Left ventricle myocardium superior (tissue), 1 donor: ENCODE results near the gene TECPR2. TPM values are rescaled to one million over a fixed set of nuclear protein-coding genes. Genes with fewer than 3 reads are reported as not detected.

Experiments used
- ATAC-seq: fragments of 200-7000 bp; cut with Tn5 transposase; one replicate; pipeline ENCODE4 v1.9.1; 2020; ENCODE audit warnings: mild to moderate bottlenecking, moderate library complexity
- DNase-seq: peaks from one replicate; pipeline ENCODE4 v3.0.0-alpha.2; 2020
- intact Hi-C: fragments of 100-400 bp; cut with micrococcal nuclease; formaldehyde crosslinking; loops from one replicate; pipeline ENCODE4 v1.11.0; 2022
- total RNA-seq: library from RNA; stranded (reverse); fragmentation: NEBNext Ultra II Directional; extraction: Animal tissue kit (Norgen Biotek cat#: 25700); gene quantifications from one replicate; pipeline ENCODE4 v1.2.1, GENCODE V29; 2021
- donor health status: DM: no; HTN: yes; CAD: no; lungs with severe emphysema.

Gene TECPR2
- total RNA-seq, 1 donor from 2014 or later: 22.5 TPM

GRCh38 chr14:102501751-102502315, 139.1 kb downstream of the TECPR2 start:
- ATAC-seq (peak; percentile 1), DNase-seq (peak; percentile 61)
- intact Hi-C loops: no loop called here

DNA sequence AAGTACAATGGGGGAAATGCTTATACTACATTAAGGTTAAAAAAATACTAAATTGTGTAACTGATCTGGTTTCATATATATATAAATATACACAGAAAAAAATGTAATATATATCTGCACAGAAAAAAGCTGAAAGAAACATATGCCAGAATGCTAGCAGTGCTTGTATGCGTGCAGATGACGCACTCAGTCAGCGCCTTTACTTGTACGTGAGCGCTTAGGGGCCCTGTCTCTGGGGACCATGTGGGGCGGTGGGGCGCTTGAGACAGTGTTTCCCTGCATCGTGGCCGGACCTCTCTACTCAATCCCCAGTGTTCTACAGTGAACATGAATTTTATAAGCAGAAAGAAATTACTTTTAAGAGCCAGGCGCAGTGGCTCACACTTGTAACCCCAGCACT, 139.8 kb downstream of the TECPR2 start:
- no peak for DNase-seq
- no peak for ATAC-seq
- intact Hi-C loops: no loop called here

GRCh38 chr14:102503641-102504327, 141.0 kb downstream of the TECPR2 start:
- intact Hi-C loops: no loop called here

DNA sequence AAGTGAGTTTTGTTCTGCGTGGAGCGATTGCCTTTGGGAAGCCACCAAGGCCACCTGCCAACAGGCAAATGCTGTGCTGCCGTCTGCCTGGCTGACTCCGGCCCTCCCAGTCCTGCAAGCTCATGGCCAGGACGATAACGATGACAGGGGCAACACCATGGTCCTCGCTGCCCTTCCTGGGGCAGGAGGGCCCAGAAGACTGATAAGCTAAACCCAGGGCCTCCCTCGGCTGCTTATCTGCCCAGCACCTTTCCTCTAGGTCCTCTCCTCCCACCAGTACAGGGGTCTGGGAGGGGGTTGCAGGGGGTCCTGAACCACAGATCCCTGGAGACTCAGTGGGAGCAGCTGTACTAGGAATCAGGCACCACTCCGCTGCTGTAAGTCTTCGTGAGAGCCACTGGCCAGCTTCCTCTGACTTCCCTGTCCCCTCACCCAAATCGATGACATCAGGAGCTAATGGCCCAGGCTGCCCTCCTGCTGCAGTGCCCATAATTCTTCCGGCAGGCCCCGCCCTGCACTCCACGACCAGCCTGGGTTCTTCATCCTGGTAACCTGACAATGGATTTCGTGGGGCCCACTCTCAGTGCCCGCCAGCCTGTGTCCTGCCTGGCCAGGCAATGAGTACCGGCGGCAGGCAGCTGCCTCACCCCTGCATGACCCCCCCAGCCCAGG, 141.7 kb downstream of the TECPR2 start:
- ATAC-seq (peak; percentile 5), DNase-seq (peak; percentile 64)
- intact Hi-C loops: no loop called here

More at GRCh38 chr14:102503641-102504327, 141.0 kb downstream of the TECPR2 start:
- peak; percentile 6 for ATAC-seq
- peak; percentile 63 for DNase-seq

GRCh38 chr14:102505000-102505619, 142.4 kb downstream of the TECPR2 start:
- ATAC-seq (no peak), DNase-seq (no peak)
- intact Hi-C loops: no loop called here

- no peak for DNase-seq
- intact Hi-C loops: no loop called here
- ATAC-seq: no peak
Measured at GRCh38 chr14:102505775-102506625, 143.3 kb downstream of the TECPR2 start.

DNA sequence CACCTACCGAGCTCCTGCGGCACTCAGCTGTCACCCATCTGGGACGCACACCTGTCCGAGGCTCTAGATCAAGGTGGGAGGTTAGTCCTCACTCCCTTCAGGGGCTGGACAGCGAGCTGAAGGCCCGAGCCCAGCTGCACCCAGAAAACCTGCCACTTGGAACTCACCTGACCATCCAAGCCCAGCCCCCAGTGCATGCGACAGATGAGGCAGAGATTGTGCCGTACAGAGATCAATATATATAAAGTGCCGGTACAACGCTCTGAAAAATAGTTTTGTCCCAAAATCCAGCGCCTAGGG, 143.8 kb downstream of the TECPR2 start:
- no peak for ATAC-seq
- intact Hi-C loops: no loop called here
- no peak for DNase-seq

DNA sequence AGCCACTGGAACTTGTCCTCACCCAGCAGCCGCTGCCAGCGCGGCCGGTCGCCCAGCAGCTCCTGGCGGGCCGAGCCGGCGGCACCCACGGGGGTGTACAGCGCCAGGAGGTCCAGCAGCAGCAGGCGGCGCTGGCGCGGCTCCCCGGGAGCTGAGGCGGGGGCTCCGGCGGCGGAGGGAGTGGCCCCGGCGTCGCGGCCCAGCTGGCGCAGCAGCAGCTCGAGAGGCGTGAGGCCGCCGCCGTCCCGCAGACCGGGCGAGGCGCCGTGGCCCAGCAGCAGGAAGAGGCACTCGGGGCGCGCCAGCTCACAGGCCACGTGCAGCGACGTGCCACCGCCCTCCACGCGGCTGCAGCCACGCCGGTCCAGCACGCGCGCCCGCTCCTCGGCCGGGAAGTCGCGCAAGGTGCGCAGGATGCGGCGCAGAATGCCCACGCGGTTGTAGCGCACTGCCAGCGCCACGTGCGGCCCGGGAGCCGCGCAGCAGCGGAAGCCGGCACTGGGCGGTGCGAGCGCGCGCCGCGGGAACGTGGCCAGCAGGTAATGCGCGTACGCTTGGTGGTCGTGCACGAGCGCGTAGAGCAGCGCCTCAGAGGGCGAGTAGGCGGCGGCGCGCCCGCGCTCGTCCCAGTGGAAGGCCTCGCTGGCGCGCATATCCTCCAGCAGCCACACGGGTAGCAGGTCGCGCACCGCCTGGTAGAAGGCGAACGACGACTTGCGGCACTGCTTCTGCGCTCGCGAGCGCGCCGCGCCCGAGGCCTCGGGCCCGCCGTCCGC, 144.5 kb downstream of the TECPR2 start:
- DNase-seq (no peak), ATAC-seq (no peak)
- intact Hi-C loops: no loop called here

GRCh38 chr14:102507857-102508312, 145.1 kb downstream of the TECPR2 start:
- intact Hi-C loops: no loop called here
- DNase-seq (no peak), ATAC-seq (no peak)

DNA sequence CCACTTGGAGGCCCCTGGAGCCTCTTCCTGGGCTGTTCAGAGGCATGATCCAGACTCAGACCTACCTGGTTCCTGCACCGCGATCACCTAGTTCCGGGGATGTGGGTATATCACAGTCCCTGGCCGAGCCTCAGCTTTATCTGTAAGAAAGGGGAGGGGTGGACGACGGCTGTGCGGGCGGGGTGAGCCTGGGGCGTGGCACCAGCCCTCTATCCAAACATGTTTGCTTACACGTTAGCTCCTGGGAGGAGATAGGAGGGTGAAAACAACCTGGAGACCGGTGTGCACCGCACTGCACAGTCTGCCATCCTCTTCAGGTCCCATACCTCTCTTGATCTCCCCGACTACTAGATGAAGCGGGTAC, 145.7 kb downstream of the TECPR2 start:
- ATAC-seq: peak; percentile 36
- peak; percentile 74 for DNase-seq
- intact Hi-C loops: no loop called here

GRCh38 chr14:102508774-102509745, 146.3 kb downstream of the TECPR2 start:
- ATAC-seq: peak; percentile 49
- intact Hi-C loops: no loop called here
- peak; percentile 88 for DNase-seq

- ATAC-seq (peak; percentile 79), DNase-seq (peak; percentile 98)
- intact Hi-C loops: no loop called here
Measured at GRCh38 chr14:102509746-102510615, 147.2 kb downstream of the TECPR2 start, which contains the start of gene ANKRD9. ANKRD9 (minus strand) TSS chr14:102509776; CDS start chr14:102507889, 1,887 bp downstream.

GRCh38 chr14:102510616-102511520, 148.1 kb downstream of the TECPR2 start:
- DNase-seq (peak; percentile 74), ATAC-seq (peak; percentile 35)
- intact Hi-C loops: no loop called here

GRCh38 chr14:102511538-102511937, 148.8 kb downstream of the TECPR2 start:
- intact Hi-C loops: no loop called here
- no peak for ATAC-seq
- DNase-seq: no peak

DNA sequence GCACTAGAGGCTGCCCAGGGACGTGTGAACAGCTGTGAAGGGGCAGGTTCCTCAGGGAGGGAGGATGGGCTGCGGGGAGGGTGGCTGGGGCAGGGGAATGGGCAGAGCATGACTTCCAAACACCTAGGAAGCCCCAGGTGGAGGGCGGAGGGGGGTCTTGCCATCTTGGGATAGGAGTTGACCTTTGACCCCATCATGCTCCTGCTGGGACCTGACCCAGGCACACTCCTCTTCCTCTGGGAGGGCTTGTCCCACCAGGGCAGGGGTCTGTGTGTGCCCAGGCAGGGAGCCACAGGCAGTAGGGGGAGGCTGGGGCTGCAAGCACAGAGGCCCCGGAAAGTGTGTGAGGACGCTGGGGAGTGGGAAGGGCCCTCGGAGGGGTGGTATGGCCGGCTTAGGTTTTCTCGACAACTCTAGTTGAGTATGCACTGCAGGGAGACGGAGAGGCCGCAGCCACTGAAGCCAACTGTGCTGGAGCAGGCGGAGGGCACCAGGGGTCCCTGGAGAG, 150.1 kb downstream of the TECPR2 start:
- no peak for ATAC-seq
- intact Hi-C loops: no loop called here
- DNase-seq: no peak
